B cell (primary cell): Measurements from ENCODE around the gene TBC1D2.

Source experiments
- EZH2 ChIP-seq: IDR thresholded peaks from 2 replicates; pipeline ENCODE4 v1.6.1; 2012; ENCODE audit warnings: borderline replicate concordance, low read depth, mild to moderate bottlenecking, moderate library complexity, low read length; ENCODE audit not compliant: insufficient read depth, poor library complexity, severe bottlenecking
- TF ChIP-seq, protein P1 (sequence below): fragments of 200-600 bp; IDR thresholded peaks from one replicate; pipeline ENCODE4 v1.8.0; 2022; ENCODE audit warnings: antibody characterized with exemption, mild to moderate bottlenecking

GRCh38 chr9:98208635-98209034, 46.8 kb downstream of the TBC1D2 start:
- TF ChIP-seq EZH2, result no peak
- TF ChIP-seq, protein P1, sequence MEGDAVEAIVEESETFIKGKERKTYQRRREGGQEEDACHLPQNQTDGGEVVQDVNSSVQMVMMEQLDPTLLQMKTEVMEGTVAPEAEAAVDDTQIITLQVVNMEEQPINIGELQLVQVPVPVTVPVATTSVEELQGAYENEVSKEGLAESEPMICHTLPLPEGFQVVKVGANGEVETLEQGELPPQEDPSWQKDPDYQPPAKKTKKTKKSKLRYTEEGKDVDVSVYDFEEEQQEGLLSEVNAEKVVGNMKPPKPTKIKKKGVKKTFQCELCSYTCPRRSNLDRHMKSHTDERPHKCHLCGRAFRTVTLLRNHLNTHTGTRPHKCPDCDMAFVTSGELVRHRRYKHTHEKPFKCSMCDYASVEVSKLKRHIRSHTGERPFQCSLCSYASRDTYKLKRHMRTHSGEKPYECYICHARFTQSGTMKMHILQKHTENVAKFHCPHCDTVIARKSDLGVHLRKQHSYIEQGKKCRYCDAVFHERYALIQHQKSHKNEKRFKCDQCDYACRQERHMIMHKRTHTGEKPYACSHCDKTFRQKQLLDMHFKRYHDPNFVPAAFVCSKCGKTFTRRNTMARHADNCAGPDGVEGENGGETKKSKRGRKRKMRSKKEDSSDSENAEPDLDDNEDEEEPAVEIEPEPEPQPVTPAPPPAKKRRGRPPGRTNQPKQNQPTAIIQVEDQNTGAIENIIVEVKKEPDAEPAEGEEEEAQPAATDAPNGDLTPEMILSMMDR, result no peak
